Measurements from ENCODE around the gene ILKAP. TPM values are rescaled to one million over a fixed set of nuclear protein-coding genes. Genes with fewer than 3 reads are reported as not detected.
"Not testable (repeated sequence)": the region's sequence is repeated elsewhere in the genome, so short reads cannot be mapped to it uniquely, and the experiment has no call there.

The ILKAP gene
- total RNA-seq, 1 donor from 2014 or later: 71.4 TPM

DNA sequence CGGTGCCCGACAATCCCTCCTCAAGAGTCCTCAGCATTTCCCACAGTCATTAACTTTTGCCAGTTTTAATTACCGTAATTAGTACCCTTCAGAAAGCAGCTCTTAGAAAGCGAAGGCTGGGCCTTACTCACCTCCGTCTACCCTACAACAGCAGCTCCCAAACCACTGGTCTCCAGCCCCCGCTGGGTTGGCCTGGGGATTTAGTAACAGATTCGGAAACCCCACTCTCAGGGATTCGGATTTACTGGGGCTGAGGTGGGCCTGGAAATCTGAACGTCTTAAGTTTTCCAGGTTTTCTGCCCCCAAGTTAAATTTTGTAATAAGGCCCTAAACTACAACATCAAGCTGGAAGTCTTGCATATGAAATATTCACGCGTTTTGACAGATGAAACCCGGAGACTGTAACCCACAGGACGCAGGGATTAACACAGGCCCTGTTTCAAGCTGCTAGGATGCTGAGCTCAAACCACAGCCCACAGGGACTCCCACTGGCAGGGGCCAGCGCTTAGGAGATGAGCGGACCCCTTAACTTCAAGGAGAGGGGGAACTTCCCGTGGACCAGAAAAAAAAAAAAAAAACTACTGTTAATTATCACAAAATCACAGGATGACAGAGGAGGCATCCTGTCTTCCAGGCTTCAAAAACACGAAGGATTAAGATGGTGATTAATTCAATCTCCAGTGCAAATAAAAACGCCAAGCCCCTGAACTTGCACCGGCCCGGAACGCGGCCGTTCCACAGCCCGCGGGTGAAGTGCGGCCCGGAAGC, 985 bp downstream of the ILKAP start:
- intact Hi-C loops (cut with micrococcal nuclease): loop anchor here (1.0 to 2.0 kb wide), 6 partner anchors 28 to 234 kb away; partner anchors contain the start of genes HES6, PER2 and SCLY

DNA sequence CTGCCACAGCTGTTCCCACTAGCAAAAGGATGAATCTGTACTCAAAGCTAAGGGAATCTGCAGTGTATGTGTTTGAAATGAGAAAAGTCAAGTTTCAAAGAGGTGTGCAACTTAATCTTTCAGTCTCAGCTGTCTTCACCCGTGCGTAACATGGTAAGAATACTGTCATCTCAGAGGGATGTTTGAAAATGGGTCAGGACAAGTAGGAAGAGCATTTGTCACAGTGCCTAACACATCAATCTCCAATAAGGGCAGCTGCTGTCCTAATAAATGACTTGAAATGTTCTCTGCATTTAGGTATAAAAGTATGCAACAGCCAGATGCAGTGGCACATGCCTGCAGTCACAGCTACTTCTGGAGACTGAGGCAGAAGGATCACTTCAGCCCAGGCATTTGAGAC, 13.1 kb downstream of the ILKAP start:
- intact Hi-C loops (cut with micrococcal nuclease): no loop called here

DNA sequence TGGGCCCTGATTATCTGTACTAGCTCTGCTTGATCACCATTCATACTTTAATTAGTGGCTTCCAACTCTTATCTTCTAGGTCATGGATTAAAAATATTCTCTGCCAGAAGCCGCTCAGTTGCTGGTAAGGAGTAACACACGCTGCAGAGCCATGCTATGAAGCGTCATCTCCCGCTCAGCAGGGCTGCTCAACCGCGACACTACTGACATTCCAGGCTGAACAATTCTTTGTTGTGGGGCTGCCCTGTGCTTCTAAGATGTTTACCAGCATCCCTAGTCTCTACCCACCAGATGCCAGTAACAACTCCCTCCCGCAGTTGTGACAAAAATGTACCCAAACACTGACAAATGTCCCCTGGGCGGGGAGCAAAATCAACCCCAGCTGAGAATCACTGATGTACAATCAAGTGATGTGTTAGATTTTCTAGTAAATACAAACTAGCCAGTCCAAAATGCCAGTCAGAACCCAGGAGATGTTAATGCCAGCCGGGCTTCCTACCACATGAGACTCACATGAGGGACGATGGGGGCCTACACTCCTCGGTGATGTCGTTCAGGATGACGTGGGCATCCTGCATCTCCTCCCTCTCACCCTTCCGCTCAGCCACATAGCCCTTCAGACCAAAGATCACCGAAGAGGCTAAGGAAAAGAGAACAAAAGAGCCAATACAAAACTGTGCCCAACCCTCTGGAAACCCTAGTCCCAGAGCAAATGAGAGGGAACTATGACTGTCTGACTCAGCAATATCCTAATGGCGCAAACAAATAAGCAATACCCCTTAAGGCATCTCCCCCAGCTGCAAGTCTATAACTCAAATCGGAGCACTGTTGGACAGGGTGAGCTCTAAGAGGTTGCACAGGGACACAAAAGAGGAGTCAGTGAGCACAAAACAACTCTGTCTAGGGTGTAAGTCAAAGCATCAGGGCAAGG, 15.6 kb downstream of the ILKAP start:
- intact Hi-C loops (cut with micrococcal nuclease): no loop called here

DNA sequence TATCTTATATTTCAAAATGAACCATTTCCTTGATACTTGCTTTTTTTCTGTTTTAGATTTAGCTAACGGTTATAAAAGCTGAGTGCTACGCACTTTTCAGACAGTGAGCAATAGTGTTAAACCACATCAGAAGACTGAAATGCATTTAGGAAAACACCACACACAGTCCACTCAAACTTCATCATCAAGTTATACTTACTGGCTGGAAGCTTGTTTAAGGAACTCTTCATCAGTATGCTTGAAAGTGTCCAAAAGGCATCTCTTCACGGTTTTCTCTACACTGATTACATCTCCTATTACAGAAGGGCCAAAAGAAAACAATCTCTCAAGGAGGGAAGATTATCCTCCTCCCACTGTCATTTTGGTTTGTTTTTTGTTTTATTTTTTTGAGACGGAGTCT, 19.7 kb downstream of the ILKAP start:
- intact Hi-C loops (cut with micrococcal nuclease): no loop called here

DNA sequence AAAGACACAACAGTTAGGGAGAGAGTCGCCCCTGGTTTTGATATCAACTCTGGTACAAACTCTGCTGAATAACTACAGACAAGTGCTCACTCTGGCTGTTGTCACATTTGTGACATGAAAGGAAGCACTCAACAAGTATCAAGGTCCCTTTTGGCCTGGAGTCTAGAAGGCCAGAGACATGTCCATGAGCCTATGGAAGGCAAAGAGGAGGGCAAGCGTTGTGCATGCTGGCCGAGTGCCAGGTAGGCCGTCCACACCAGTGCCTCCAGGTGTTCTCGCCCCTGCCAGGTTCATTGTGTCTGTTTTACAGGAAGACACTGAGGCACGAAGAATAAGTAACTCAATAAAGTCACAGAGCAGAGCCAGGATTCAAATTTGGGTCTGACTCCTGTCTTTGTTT, 21.1 kb downstream of the ILKAP start:
- intact Hi-C loops (cut with micrococcal nuclease): no loop called here

DNA sequence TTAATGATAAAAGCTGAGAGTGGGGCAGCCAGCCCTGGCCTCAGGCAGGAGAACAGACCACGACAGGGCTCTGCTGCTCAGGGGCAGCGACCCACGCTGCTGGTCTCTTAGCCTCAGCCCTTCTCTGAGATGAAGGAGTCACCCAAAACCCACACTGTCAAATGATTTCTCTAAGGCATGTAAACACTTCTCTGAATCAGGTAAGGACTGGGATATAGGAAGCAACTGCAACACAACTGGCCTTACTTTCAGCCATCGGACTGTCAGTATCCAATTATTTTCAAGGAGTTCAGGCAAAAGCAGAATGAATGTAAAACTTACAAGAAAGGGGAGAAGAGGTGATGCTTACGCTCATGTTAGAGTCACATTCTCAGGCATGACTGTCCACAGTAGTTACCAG, 22.9 kb downstream of the ILKAP start:
- intact Hi-C loops (cut with micrococcal nuclease): no loop called here

DNA sequence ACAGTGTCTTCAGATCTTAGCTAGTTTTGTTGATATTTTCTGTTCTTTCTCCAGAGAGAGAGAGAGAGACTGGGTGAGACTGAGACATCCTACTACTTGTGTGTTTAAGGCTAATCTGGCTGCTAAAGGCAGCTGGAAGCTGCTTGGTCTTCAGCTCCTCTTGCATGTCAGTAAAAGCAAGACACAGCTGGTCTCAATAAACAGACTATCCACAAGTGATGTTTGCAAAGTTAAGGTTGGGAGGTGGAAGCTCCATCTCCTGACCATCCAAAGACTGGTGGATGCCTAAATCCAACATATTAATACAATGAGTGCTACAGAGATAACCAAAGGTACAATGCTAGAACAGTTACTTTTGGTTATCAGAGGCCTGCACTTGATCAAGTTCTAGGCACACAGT, 26.9 kb downstream of the ILKAP start:
- intact Hi-C loops (cut with micrococcal nuclease): no loop called here

DNA sequence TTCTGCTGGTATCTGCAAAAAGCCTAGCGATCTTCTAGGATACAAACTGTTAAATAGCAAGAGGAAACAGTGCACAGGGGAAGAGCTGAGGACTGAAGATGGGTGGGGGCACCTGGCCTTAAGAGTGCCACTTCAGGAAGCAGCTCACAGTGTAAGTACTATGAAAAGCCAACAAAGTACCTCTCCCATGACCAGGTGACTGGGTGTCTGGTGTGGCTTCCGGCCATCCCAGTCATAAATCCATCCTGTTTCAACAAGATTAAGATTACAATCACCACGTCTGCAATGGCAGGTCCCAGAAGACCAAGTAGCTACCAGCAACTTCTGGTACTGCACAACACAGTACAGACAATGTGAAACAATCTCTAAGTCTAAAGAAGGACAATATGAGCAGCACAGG, 28.8 kb downstream of the ILKAP start:
- intact Hi-C loops (cut with micrococcal nuclease): no loop called here

DNA sequence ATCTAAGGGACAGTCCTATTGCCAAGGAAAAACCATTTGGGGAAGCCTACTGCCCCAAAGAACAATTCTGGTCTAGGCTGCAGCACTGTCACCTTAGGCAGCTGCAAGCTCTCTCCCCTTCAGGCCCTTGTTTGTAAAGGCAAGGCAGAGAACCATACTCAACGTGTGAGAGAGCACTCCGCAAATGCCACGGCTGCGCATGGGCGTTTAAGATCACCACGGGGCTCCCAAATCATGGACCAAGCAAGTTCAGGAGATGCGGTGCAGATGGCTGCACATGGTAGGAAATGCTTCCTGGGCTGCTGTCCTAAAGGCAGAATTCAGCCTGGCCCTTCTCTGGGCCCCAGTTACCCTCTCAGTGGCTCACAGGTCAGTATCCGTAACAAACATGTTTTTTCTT, 29.2 kb downstream of the ILKAP start:
- intact Hi-C loops (cut with micrococcal nuclease): no loop called here

DNA sequence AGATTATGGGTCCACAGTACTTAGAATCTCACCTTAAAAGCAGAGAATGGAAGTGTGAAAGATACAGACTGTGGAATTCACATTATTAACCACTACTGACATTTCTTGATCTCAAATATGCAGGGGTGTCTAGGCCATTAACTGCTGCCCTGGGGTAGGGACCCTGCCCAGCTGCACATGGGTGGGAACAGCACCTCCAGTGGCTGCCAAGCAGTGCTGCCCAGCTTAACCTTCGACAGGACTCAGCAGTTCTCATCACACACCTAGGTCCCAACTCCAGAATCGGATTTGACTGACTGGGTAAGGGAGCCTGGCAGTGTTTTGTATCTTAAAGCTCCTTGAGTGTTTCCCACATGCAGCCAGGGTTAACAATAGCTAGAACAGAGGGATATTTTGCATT, 29.8 kb downstream of the ILKAP start:
- intact Hi-C loops (cut with micrococcal nuclease): no loop called here

DNA sequence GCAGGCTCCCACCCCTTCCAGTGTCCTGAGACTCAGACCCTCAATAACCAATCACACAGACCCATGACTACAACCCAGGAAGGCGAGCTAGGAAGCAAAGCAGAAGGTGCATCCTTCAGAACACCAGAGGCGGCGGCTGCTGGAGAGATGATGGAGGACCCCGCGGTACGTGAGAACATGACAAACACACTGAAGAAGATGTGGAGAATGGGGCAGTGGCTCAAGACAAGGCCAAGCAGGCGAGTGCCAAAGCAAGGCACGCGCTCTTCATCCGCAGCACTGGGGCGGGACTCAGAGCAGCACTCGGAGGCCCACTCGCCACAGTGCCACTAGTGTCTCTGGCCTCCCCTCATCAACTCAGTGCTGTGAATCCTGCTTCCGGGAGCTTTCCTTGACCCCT, 31.1 kb downstream of the ILKAP start:
- intact Hi-C loops (cut with micrococcal nuclease): no loop called here

DNA sequence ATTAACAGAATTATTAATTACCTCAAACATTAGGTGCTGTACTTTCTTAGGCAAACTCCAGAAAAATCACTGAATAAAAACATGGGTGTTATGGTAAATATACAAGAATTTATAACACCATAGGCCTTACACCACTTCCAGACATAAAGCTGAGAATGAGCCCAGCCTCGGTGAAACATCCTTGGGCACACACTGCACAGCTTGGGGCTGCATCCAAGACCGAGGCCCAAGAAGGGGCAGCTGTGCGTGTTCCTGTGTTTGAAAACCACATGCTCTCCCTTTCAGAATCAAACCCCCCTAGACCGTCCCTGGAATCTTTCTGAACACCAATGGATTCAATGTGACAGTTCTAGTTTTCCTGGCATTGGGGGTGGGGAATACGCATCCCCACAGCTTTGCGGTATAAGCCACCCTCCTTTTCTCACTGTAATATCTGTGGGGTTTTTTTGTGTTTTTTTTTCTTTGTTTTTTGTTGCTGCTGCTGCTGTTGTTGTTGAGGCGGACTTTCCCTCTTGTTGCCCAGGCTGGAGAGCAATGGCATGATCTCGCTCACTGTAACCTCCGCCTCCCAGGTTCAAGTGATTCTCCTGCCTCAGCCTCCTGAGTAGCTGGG, 31.8 kb downstream of the ILKAP start:
- intact Hi-C loops (cut with micrococcal nuclease): no loop called here

DNA sequence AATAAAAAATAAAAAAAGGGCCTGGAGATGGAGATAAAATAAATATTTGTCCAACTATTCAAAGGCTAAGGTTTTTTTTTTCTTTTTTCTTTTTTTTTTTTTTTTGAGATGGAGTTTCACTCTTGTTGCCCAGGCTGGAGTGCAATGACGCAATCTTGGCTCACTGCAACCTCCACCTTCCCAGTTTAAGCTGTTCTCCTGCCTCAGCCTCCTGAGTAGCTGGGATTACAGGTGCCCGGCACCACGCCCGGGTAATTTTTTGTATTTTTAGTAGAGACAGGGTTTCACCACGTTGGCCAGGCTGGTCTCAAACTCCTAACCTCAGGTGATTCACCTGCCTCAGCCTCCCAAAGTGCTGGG, 32.4 kb downstream of the ILKAP start:
- intact Hi-C loops (cut with micrococcal nuclease): not testable (repeated sequence)

DNA sequence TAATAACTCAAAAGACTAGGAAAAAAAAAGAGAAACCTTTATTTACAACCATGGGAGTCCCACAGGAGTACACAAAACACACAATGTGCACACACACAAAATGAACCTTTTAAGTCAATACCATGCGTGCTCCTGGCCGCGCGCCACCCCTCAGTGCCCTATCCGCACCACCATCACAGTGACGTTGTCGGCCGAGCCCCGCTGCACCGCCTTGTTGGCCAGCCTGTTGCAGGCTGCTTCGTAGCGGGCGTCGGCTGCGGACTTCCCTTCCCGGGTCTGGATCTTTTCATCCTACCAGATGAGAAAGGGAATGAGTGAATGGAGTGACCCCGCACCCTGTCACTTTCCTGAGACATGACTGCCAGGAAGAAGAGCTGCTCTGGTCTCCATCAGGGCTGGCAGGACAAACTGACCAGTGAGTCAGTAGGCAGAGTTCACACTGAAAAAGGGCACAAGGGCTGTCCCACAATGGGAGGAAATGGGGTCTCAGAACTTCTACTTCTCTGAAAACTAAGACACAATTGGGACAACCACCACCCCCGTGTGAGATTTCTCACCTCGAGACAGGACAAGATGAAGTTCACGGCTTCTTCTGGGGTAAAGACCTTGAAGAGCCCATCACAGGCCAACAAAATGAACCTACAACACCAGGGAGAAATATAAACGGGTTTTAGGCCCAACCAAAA, 33.0 kb downstream of the ILKAP start:
- intact Hi-C loops (cut with micrococcal nuclease): no loop called here

DNA sequence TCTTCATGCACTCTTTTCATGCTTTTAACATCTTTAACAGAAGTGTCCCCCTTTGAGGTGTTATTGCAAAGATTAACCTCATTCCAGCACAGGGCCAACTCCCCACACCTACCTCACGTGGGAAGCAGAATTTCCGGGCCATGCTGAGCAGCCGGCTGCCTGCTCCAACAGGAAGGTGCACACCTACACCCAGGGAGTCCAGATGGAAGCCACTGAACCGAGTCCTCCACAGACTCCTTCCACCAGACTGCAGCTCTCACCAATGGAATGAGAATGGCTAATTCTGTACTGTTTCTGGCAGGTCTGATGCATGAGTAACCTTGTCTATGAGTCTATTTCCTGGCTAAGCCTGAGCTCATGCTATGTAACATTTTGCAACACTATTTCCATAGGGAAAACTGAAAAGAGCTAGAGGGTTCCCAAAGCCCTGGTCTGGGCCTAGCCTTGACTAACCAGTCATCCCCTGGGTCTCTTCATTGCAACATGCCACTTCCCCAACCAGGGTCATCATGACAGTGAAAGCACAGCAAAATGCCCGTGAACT, 33.7 kb downstream of the ILKAP start:
- intact Hi-C loops (cut with micrococcal nuclease): no loop called here

DNA sequence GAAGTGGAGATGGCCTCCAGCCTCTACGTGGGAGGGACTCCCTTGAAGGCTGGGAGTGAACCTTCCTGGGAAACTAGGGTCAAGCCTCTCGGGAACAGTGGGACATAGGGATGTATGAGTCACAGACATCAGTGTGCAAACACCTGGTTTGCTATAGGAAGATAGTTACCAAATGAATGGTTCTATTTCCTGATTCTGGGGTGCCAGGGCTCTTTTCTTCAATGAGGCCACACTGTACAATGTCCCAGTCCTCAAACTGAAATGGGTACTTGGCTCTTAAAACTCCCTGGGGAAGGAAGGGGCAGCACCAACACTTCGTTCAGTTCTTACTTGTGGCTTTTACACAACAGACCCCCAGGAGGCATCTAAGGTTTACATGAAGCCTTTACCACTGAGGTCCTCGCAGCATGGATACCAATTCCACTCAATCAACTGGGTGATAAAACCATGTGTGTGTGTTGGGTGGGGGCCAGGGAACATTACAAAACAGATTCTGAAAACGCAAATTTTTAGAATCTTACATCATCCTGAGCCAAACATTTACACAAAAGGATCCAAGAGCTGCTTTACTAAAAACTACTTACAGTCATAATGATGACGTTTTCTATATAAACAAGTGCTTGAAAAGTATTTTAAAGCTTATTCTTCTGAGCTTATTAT, 34.3 kb downstream of the ILKAP start:
- intact Hi-C loops (cut with micrococcal nuclease): no loop called here

DNA sequence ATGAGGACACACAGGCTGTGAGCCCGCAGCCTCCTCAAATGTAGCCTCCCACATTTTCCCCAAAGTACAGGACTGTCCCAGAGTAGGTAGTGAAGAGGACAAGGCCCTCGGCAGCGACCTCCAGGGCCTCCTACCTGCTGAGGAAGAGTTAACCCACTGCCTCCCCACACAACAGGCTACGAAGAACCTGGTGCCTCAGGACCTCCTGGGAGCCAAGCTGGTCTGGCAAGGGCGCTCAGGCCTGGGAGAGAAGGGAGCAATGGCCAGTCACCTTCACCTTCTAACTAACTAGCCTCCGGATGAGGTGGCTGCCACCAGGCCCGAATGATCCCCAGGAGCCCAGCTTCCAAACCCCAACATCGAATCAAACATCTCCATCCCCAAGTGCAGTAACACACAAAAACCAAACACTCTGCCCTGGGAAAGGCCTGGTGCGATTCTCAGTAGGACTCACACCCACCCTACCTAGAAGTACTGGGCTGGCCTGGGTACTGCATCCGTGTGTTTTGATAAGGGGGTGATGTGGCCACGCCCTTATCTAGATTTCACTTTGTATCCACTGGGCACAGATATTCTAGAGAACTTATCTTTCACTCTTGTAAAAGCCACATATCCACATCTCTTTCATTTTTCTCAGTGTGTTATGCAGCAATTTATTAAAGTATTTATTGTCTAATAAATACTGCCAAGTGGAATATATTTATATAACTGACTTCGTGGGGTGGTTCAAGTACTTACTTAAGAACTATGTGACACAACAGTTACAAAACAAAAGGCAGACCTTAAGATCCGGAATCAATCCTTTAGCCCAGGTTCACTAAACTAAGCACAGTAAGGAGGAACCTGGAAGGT, 35.1 kb downstream of the ILKAP start:
- intact Hi-C loops (cut with micrococcal nuclease): no loop called here

DNA sequence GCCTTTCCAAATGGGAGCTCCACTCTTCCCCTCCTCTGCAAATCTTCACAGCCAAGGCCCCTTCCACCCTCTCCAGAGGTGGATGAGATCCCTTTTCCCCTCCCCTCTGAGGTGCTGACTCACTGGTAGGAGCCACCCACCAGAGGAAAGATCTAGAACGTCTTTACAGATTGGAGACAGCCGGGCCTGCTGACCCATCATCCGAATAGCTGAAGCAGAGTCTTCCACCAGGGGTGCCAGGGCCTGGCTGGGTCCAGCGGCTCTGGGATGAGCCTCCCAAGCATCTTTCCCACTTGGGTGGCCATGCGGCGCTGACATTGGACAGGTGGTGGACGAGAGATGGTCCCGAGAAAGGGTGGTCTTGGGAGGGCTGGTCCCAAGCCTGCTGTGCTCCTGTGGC, 35.7 kb downstream of the ILKAP start:
- intact Hi-C loops (cut with micrococcal nuclease): no loop called here

DNA sequence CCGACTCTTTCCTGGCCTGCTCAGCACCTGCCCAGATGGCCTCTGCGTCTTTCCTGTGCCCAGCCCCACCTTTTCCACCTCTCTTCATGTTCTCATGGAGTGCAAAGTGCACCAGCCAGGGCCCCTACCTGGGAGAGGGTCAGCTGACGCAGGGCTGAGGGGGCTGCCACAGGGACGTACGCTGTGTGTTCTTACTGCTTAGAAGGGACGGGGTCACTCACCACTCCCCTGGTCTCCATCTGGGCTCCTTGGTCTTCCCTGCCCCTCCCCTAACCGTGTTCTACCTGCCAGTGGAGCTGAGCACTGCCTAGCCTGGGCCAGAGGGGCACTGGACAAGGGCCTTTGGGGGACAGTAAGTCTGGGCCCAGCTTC, 36.2 kb downstream of the ILKAP start:
- intact Hi-C loops (cut with micrococcal nuclease): no loop called here
